Activated naive CD4-positive, alpha-beta T cell treated with anti-CD3 and anti-CD28 coated beads for 36 hours (primary cell): ENCODE measurements around the gene CTSH. TPM values are rescaled to one million over a fixed set of nuclear protein-coding genes. Genes with fewer than 3 reads are reported as not detected.
A peak's percentile ranks its signal among the peaks of the same experiment; 100 is the strongest.
"Not testable (repeated sequence)": the region's sequence is repeated elsewhere in the genome, so short reads cannot be mapped to it uniquely, and the experiment has no call there.

Experiments
- CTCF ChIA-PET: fragments of 350-600 bp; sonication (Branson Sonifier 250); formaldehyde crosslinking; loops from one replicate; lab custom pipeline; 2021; ENCODE audit warnings: antibody characterized with exemption; lab: Charles Lee
- DNase-seq: peaks from one replicate; pipeline ENCODE4 v3.0.0-alpha.2; 2020
- H3K27ac Mint-ChIP-seq: one replicate; pipeline ENCODE4 v1.8.0; 2021; ENCODE audit warnings: mild to moderate bottlenecking, mixed read lengths
- H3K27me3 Mint-ChIP-seq: one replicate; pipeline ENCODE4 v1.8.0; 2021; ENCODE audit warnings: low read depth, mixed read lengths
- H3K36me3 Mint-ChIP-seq: one replicate; pipeline ENCODE4 v1.8.0; 2021; ENCODE audit warnings: low read depth, mixed read lengths
- H3K4me1 Mint-ChIP-seq: one replicate; pipeline ENCODE4 v1.8.0; 2021; ENCODE audit warnings: low read depth, mixed read lengths
- H3K4me3 Mint-ChIP-seq: one replicate; pipeline ENCODE4 v1.8.0; 2021; ENCODE audit warnings: mild to moderate bottlenecking, moderate library complexity, mixed read lengths
- H3K9me3 Mint-ChIP-seq: one replicate; pipeline ENCODE4 v1.8.0; 2021; ENCODE audit warnings: mixed read lengths
- intact Hi-C: fragments of 100-400 bp; cut with micrococcal nuclease; formaldehyde crosslinking; loops from one replicate; pipeline ENCODE4 v1.15.1; 2023
- total RNA-seq, 2 experiments: library from RNA; stranded (reverse); gene quantifications; one replicate each; pipeline ENCODE4 v1.2.3, GENCODE V29; 2021

The CTSH gene
- total RNA-seq, 2 experiments from 2014 or later, result 4.7 to 5.1 TPM

GRCh38 chr15:78932258-78932808, 12.5 kb downstream of the CTSH start:
- Mint-ChIP-seq H3K27ac (no peak overlapping the region), H3K9me3 (no peaks in the 10 kb centered on the region), H3K4me3 (no peak overlapping the region), H3K4me1 (peaks cover 5% of the 10 kb centered on the region), H3K27me3 (no peaks in the 10 kb centered on the region), H3K36me3 (no peaks in the 10 kb centered on the region)
- CTCF ChIA-PET, result no interaction called here
- intact Hi-C loops, result no loop called here
- DNase-seq, result no peak

DNA sequence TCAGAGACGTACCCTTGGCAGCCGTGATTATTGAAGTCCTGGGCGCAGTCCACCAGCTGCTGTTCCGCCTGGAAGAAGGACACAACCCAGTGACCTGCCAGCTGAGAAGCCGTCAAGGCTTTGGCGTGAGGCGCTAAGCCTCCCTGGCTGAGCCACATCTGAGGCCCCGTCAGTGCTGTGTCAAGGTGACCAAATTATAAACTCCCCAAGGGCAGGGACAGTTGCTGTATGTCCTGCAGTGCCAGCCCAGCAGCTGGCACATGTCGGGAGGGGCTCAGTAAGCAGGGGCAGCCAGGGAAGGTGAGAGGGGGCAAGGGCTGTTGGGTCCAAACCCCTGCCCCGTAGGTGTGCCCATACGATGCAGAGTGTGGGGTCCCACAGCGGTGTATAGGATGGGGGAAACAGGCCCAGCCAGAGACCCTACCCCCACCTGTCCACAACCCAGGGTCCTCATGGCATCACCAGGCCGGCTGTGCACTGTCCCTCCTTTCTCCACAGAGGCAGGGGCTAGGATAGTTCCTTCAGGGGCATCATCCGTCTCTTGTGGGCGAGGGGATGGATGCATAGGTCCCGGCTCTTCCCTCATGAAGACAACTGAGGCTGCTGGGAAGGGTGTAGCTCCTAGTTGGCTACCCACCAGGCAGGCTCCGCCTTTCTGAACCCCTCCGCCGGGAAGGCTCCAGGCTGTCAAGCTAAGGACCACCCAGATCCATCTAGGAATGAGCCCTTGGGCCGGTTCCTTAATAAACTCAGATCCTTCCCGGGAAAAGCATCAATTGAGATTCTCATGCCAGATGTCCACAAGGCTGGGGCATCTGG, 13.2 kb downstream of the CTSH start:
- CTCF ChIA-PET, result no interaction called here
- Mint-ChIP-seq H3K27ac (no peak overlapping the region), H3K4me3 (no peak overlapping the region), H3K27me3 (no peaks in the 10 kb centered on the region), H3K36me3 (no peaks in the 10 kb centered on the region), H3K9me3 (no peaks in the 10 kb centered on the region), H3K4me1 (no peaks in the 10 kb centered on the region)
- DNase-seq, result no peak
- intact Hi-C loops, result no loop called here

GRCh38 chr15:78930577-78931388, 14.1 kb downstream of the CTSH start:
- H3K36me3 Mint-ChIP-seq, result no peaks in the 10 kb centered on the region
- no peak overlapping the region for H3K4me3 Mint-ChIP-seq
- CTCF ChIA-PET, result no interaction called here
- DNase-seq, result no peak
- H3K9me3 Mint-ChIP-seq, result no peaks in the 10 kb centered on the region
- no peak overlapping the region for H3K27ac Mint-ChIP-seq
- no peaks in the 10 kb centered on the region for H3K27me3 Mint-ChIP-seq
- intact Hi-C loops, result no loop called here
- H3K4me1 Mint-ChIP-seq, result no peaks in the 10 kb centered on the region

DNA sequence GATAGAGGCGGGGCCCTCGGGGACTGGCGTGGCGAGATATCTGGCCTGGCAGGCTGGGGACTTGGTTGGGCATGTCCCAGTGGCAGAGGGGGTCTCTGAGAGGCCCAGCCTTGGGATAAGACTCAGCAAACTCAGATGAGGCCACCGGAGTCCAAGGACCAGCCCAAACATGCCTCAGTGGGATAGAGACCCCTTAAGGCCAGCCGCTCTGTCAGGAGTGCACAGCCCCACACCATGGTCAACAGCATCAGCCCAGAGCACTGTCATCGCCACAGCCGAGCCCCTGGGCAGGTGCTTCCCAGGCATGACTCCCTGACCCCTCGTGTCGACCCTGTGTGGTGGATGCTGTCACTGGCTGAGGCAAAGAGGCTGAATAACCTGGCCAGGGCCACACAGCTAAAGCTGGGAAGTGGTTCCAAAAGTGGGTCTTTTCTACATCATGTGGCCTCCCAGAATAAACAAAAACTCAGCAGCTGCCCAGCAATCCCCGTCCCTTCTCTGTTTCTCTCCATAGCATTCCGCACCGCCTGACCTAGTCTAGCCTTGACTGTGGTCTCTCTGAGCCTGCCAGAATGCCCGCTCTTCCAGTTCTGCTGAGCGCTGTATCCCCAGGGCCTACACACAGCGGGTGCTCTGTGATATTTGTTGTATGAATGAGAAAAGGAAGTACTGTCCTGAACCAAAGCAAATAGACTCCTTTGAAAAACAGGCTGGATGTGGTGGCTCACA, 15.1 kb downstream of the CTSH start:
- intact Hi-C loops, result no loop called here
- no peaks in the 10 kb centered on the region for H3K27me3 Mint-ChIP-seq
- H3K4me3 Mint-ChIP-seq, result no peak overlapping the region
- no peak for DNase-seq
- no peaks in the 10 kb centered on the region for H3K4me1 Mint-ChIP-seq
- CTCF ChIA-PET, result no interaction called here
- no peaks in the 10 kb centered on the region for H3K9me3 Mint-ChIP-seq
- no peaks in the 10 kb centered on the region for H3K36me3 Mint-ChIP-seq
- H3K27ac Mint-ChIP-seq, result no peak overlapping the region

- H3K36me3 Mint-ChIP-seq, result no peaks in the 10 kb centered on the region
- no peak overlapping the region for H3K27ac Mint-ChIP-seq
- CTCF ChIA-PET, result interaction anchor here (0.5 to 0.6 kb wide), 2 partner anchors 27 to 615 kb away, joined by 3 read pairs; no protein-coding TSS in a partner anchor
- H3K4me1 Mint-ChIP-seq, result no peaks in the 10 kb centered on the region
- intact Hi-C loops, result no loop called here
- H3K27me3 Mint-ChIP-seq, result no peaks in the 10 kb centered on the region
- no peak for DNase-seq
- H3K4me3 Mint-ChIP-seq, result no peak overlapping the region
- H3K9me3 Mint-ChIP-seq, result no peaks in the 10 kb centered on the region
These were observed 16.2 kb downstream of the CTSH start for GRCh38 chr15:78928616-78929093.

GRCh38 chr15:78928176-78928575, 16.7 kb downstream of the CTSH start:
- H3K27ac Mint-ChIP-seq, DNase-seq, H3K4me1 Mint-ChIP-seq, H3K36me3 Mint-ChIP-seq, H3K9me3 Mint-ChIP-seq, H3K4me3 Mint-ChIP-seq, H3K27me3 Mint-ChIP-seq, intact Hi-C loops: not testable (repeated sequence)
- CTCF ChIA-PET, result interaction anchor here (0.6 kb wide), 1 partner anchor 615 kb away, joined by 3 read pairs; no protein-coding TSS in a partner anchor

- CTCF ChIA-PET, result interaction anchor here (1.2 kb wide), 1 partner anchor 19 kb away, joined by 3 read pairs; no protein-coding TSS in a partner anchor
- H3K36me3 Mint-ChIP-seq, result peaks cover 1% of the 10 kb centered on the region
- no peak for DNase-seq
- H3K9me3 Mint-ChIP-seq, result no peaks in the 10 kb centered on the region
- intact Hi-C loops, result no loop called here
- peak overlapping the region; percentile 6 for H3K27ac Mint-ChIP-seq
- H3K4me3 Mint-ChIP-seq, result no peak overlapping the region
- no peaks in the 10 kb centered on the region for H3K4me1 Mint-ChIP-seq
- H3K27me3 Mint-ChIP-seq, result no peaks in the 10 kb centered on the region
These were observed 17.6 kb downstream of the CTSH start for GRCh38 chr15:78927077-78927790.

- H3K9me3 Mint-ChIP-seq, result no peaks in the 10 kb centered on the region
- no peaks in the 10 kb centered on the region for H3K27me3 Mint-ChIP-seq
- intact Hi-C loops, result no loop called here
- CTCF ChIA-PET, result interaction anchor here (1.2 kb wide), 1 partner anchor 21 kb away, joined by 3 read pairs; no protein-coding TSS in a partner anchor
- no peak overlapping the region for H3K4me3 Mint-ChIP-seq
- no peak overlapping the region for H3K27ac Mint-ChIP-seq
- no peak for DNase-seq
- H3K36me3 Mint-ChIP-seq, result peaks cover 10% of the 10 kb centered on the region
- no peaks in the 10 kb centered on the region for H3K4me1 Mint-ChIP-seq
These were observed 18.7 kb downstream of the CTSH start for GRCh38 chr15:78925956-78926743.

DNA sequence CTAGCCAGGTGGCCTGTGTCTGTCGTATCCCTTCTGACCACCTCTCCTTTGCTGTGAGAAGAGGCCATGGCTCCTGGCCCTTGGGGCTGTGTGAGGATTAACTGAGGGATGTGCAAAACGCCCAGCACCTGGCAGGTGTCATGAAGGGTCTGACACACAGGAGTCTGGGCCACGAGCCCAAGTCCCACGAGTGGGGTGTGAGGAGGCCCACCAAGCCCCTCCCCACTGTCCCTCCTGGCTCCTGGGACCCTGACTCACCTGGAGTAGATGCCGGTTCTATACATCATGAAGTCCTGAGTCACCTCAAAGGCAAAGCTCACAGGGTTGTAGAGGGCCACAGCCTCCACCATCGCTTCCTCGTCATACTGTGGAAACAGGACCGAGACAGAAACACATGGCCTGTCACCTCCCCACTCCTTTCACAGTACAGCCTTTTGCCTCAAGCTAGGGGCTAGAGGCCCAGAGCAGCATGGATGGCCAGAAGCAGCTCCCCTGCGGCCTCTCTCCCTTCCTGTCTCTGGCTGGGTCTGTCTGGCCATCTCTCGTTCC, 19.7 kb downstream of the CTSH start:
- Mint-ChIP-seq H3K9me3 (no peaks in the 10 kb centered on the region), H3K4me1 (no peaks in the 10 kb centered on the region), H3K4me3 (no peak overlapping the region), H3K27me3 (no peaks in the 10 kb centered on the region), H3K27ac (no peak overlapping the region), H3K36me3 (peaks cover 12% of the 10 kb centered on the region)
- DNase-seq, result no peak
- intact Hi-C loops, result no loop called here
- CTCF ChIA-PET, result interaction anchor here (0.6 to 0.8 kb wide), 2 partner anchors 116 to 260 kb away, joined by 3 read pairs; no protein-coding TSS in a partner anchor

- H3K9me3 Mint-ChIP-seq, result no peaks in the 10 kb centered on the region
- peaks cover 15% of the 10 kb centered on the region for H3K36me3 Mint-ChIP-seq
- intact Hi-C loops, result no loop called here
- no peaks in the 10 kb centered on the region for H3K27me3 Mint-ChIP-seq
- H3K4me1 Mint-ChIP-seq, result no peaks in the 10 kb centered on the region
- CTCF ChIA-PET, result interaction anchor here (0.8 to 1.7 kb wide), 2 partner anchors 15 to 262 kb away, joined by 3 to 5 read pairs; no protein-coding TSS in a partner anchor
- no peak overlapping the region for H3K27ac Mint-ChIP-seq
- DNase-seq, result no peak
- no peak overlapping the region for H3K4me3 Mint-ChIP-seq
These were observed 21.1 kb downstream of the CTSH start for GRCh38 chr15:78923480-78924360.
